Adrenal gland (tissue), 5 donors: ENCODE results near the gene PTX3.

Source experiments
- CTCF ChIP-seq, 6 experiments: fragments of 450-650 bp in 4 of 6; fragments of 200-600 bp in 2 of 6; sonication (generic) in 1 of 6; IDR thresholded peaks; 1 replicate in 5 of 6; 2 replicates in 1 of 6; pipeline versions ENCODE4 v1.5.1 to v1.8.0; 2016 to 2021; ENCODE audit warnings: antibody characterized with exemption in 6 of 6, mild to moderate bottlenecking in 2 of 6, moderate library complexity in 1 of 6
- POLR2A ChIP-seq, 2 donors: fragments of 450-650 bp; IDR thresholded peaks; one replicate each; pipeline ENCODE4 v1.6.1; 2017; ENCODE audit warnings: antibody characterized with exemption in 2 of 2, mild to moderate bottlenecking in 2 of 2, moderate library complexity in 1 of 2
- donor health status: DM: no; HTN: no; CAD: no.

DNA sequence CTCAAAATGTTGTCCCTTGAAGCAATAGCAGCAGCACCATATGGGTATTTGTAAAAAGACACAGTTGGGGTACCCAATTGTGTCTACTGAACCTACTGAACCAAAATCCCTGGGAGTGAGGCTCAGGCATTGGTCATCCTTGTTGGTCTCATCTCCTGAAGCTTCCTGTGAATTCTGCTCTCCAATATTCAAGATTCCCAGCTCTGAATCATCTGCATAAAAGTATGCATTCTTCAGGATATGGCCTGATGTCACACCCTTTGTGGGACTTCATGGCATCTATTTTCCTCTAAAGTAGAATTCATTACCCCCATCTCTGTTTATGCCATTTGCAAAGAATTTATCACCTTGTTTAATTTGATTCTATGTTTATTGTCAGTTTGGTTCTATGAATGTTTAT is 13.3 kb upstream of the PTX3 start:
- TF ChIP-seq CTCF (IDR thresholded peaks at IDR 0.05) (no peak), POLR2A (IDR thresholded peaks at IDR 0.05) (no peak)
